Cerebellar cortex (tissue), 1 donor: ENCODE data around the gene SLC12A3.
A peak's percentile ranks its signal among the peaks of the same experiment; 100 is the strongest.
"Not testable (repeated sequence)": the region's sequence is repeated elsewhere in the genome, so short reads cannot be mapped to it uniquely, and the experiment has no call there.

Experiments used
- DNase-seq: peaks from one replicate; pipeline ENCODE4 v3.0.0-alpha.2; 2015; ENCODE audit warnings: low spot score

Gene SLC12A3

DNA sequence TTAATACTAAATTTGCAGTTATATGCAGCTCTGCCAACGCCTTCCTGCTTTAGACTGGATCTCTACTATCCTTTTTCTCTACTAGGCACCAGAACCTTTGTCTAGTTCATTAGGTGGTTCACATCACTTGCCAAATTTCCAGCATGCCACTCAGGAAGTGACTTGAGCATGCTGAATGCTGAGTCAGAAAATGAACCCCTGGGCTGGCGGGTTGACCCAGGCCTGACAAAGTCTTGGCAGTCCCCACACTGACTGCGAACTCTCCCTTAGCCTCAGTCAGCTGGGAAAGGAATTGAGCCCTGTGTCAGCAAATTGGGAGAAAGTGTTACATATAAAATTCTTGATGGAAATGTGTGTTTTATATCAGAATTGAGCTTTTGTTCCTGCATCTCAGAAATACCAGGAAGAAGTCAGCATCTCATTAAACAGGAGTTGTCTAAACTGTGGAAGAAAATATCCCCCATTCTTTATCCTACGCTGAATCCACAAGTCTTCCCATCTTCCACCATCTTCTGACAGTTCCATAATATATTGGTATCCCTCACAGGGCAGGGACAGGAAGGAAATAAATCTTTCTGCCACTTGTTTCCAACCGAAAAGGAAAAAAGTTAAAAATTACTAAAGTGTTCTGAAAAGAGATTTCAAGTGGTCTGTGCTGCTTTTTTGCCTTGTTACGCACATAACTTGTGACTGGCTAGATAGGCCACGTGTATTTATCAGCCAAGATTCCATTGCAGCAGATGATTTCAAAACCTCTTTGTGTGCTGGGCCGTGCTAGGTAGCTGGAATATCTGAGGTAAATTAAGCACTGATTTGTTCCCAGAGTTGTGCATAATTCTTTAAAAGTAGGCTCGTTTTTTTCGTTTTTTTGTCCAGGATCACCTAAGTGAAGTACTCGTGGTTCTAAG lies 16.7 kb upstream of the SLC12A3 start:
- DNase-seq: no peak

- peak; percentile 63 for DNase-seq
Measured at GRCh38 chr16:56848955-56849689, 15.9 kb upstream of the SLC12A3 start.

DNA sequence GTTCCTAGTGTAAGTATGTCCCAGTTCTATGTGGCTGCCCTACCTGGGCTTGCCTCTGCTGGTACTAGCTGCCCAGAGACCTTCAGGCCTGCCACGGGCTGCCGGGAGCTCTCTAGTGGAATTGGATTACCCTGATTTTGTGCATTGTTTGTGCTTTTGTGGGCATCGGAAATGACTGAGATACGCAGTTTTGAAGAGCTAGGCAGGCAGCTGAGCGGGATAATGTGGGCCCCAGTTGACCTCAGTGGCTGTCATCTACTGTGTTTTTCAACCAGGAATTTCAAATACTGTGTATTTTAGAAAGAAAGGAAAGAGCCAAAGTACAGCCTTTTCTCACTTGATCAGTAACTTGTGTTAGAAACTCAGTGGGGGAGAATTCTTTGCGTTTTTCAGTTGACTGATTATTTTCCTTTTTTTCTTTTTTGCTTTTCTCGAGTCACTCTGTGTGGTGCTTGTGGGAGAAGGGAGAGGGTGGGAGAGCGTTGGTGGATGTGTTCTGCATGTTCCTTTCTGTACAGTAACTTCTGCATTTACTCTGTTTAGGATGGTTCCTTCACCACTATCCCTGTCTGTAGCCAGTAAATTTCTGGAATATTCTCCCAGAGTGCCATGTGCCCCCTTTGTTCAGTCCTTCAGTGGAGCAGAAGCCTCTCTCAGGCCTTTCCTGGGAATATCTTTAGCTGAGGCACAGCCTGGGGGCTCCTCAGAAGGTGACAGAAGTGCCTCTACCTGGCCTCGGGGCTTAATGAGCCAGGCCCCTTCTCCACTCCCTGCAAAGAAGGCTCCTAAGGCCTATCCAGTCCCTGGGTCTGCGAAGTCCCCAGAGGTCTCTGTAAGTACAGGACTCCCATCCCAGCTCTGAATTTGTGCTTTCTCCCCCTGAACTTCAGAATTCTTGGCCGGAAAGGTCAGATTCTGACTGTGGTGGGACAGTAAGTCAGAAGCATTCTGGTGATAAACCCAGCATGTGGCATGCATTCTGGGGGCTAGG lies 15.0 kb upstream of the SLC12A3 start:
- DNase-seq: no peak

DNA sequence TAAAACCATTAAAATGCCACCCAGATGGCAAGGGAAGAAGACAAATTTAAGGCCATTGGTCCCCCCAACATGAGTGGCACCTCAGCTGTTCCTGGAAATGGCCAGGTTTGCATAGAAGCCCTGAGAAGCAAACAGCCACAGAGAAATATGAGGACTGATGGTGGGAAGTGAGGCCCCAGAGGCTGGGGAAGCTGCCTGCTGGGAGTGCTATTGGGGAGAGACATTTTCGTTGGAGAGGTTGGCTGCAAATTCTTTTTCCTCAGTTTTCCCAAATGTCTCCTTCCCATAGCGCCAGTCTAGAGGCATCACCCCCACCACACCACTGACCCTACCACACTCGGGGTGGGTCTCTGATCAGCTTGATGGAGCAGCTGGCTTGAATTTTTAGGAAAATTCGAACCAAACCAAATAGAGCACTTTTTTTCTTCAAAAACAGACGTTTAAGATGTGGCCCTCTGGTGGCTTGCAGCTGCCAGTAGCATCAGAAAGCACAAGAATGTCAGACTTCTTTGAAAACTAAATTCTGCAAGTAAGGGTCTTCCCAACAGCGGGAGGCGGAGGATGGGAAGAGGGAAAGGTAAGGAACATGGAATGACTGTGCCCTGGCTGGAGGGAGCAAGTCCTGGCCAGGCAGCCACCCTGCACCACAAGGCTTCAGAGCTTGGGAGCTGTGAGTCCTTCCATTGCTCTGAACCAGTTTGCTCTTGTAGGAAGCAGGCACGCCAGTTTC lies 13.2 kb upstream of the SLC12A3 start:
- DNase-seq: no peak

DNA sequence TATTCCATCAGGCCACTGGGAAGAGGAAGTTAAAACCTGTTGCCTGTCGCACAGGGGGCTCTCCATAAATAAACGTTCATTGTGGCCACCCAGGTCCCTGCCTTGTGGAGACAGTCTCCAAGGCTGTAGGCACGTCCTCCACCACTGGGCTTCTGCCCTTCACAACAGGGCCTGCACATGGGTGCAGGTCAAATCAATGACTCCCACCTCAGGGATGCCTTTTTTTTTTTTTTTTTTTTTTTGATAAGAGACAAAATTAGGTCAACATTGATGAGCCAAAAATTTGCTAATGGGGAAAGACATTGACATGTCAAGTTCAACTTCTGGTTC lies 12.6 kb upstream of the SLC12A3 start:
- no peak for DNase-seq

- DNase-seq: no peak
Measured at GRCh38 chr16:56852968-56853367, 12.0 kb upstream of the SLC12A3 start.

GRCh38 chr16:56855201-56855600 lies 9.8 kb upstream of the SLC12A3 start:
- DNase-seq: no peak

DNA sequence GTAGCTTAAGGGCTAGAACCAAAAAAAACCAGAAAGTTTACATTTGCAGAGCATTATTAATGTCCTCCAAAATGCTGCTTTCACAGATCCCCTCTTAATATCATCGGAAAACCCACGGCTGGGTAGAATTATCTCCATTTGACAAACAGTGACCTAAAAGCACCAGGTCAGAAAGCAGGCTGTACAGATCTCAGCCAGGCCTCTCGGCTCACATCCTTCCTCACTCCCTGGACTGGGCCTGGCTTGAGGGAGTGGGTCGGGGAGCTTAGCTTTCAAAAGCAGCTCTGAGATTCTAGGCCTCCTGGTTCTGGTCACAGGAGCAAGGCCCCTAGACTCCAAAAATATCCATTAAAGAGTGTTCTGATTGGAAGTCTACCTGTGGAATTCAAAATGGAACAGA lies 9.1 kb upstream of the SLC12A3 start:
- no peak for DNase-seq

- DNase-seq: no peak
Measured at GRCh38 chr16:56856876-56857447, 8.0 kb upstream of the SLC12A3 start.

GRCh38 chr16:56858374-56858773 lies 6.6 kb upstream of the SLC12A3 start:
- no peak for DNase-seq

DNA sequence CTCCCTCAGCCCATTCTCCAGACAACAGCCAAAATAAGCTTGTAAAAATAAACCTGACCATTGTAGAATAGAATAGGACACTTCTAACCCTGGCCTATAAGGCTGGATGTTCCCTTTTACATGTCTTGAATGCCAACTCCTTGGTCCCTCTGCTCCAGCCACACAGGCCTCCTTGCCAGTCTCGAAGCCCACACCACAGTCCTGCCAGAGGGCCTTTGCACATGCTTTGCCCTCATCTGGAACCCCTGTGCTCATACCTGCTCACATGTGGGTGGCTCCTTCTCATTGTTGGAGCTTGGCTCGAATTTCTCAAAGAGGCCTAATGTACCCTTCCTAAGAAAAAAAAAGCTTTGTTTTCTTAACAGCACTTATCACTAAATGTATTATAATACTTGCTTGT lies 5.4 kb upstream of the SLC12A3 start:
- no peak for DNase-seq

GRCh38 chr16:56860226-56861020 lies 4.6 kb upstream of the SLC12A3 start:
- no peak for DNase-seq

GRCh38 chr16:56861092-56861610 lies 3.9 kb upstream of the SLC12A3 start:
- no peak for DNase-seq

DNA sequence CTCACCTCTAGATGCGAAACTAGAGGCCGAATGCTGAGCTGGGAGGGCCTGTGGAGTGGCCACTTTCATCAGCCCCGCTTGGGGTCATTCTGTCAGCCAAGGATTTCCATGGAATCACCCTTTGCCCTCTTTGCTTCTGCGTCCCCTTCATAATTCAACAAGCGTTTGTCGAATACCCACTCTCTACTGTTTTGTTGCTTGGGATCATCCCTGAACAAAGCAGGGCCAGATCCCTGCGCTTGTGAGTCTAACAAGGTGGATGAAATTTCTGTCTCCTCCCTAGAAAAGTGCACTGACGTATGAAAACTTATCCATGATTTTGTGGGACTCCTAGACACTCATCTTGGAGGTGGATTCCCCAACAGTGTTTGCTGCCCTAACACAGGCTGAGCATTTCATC lies 3.3 kb upstream of the SLC12A3 start:
- no peak for DNase-seq

- DNase-seq: no peak
Measured at GRCh38 chr16:56862776-56863175, 2.2 kb upstream of the SLC12A3 start.

- no peak for DNase-seq
Measured at GRCh38 chr16:56865394-56866062, 521 bp downstream of the SLC12A3 start.

DNA sequence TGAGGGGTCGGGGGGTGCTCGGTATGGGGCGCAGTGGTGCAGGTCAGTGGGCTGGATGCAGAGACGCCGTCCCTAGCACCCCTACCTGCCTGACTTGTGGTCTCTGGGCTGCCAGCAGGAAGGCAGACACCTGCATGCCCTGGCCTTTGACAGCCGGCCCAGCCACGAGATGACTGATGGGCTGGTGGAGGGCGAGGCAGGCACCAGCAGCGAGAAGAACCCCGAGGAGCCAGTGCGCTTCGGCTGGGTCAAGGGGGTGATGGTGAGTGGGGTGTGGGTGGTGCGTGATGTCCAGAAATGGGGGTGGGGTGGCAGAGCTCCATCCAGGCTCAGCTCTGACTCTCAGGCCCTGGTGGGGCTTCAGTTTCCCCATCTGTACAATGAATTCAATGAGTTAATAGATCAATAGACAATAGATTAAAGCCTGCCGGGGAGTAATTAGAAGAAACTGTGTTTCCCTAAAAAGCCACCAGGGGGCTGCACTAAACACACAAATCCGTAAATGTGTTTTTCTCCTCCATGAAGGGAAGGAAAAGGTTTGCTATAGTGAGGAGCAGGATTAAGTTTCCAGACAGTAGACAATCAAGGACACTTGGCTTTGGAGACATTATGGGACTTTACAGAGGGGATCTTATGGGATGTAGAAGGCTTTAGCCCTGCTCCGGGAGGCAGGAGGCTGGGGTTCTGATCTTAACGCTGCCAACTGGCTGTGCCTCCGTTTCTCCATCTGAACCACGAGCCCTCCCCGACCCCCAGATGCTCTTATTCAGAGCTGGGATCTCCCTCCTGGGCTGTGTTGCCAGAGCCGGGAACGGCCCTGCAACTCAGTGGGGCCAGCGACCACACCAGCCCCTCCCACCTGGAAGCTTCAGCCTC lies 2.2 kb downstream of the SLC12A3 start:
- peak; percentile 62 for DNase-seq

DNA sequence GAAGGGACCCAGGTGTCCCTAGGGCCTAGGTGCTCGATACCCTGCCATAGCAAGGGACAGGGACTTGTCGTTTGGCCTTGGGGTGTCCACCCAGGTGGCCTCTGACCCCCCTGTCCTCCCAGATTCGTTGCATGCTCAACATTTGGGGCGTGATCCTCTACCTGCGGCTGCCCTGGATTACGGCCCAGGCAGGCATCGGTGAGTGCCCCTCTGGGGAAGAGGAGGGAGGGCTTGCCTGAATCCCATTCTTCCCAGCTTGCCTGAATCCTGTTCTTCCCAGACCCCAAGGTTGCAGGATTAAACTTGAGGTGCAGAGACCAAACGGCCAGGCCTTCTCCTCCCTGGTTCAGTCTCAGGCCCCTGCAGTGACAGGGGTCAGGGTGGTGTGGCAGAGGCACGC lies 3.2 kb downstream of the SLC12A3 start:
- DNase-seq: no peak

DNA sequence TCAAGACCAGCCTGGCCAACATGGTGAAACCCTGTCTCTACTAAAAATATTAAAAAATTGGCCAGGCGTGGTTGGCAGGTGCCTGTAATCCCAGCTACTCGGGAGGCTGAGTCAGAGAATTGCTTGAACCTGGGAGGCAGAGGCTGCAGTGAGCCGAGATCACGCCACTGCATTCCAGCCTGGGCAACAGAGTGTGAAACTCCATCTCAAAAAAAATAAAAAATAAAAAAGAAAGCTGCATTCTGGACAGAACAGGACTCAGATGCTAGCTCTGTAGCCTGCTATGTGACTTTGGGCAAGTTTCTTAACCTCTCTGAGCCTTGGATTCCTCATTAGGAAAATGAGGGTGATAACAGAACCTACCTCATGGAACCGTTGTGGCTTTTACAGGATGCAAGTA lies 3.8 kb downstream of the SLC12A3 start:
- not testable (repeated sequence) for DNase-seq
